GM18499 (cell line): ENCODE results near the gene LRRC10B.

ENCODE experiments used
- ATAC-seq: cut with Tn5 transposase; IDR thresholded peaks from one replicate; pipeline ENCODE4 v1.9.1; 2021; ENCODE audit warnings: moderate number of reproducible peaks; ENCODE audit not compliant: insufficient read depth, unreplicated experiment

The LRRC10B gene

GRCh38 chr11:61507012-61507768 lies 1.4 kb upstream of the LRRC10B start:
- no peak for ATAC-seq

GRCh38 chr11:61509043-61510029 lies 787 bp downstream of the LRRC10B start:
- ATAC-seq = no peak

GRCh38 chr11:61510166-61510919 lies 1.8 kb downstream of the LRRC10B start:
- no peak for ATAC-seq

- ATAC-seq = no peak
These were observed 2.4 kb downstream of the LRRC10B start for GRCh38 chr11:61510974-61511373.

GRCh38 chr11:61511383-61511782 lies 2.8 kb downstream of the LRRC10B start:
- ATAC-seq = no peak

GRCh38 chr11:61512435-61512834 lies 3.9 kb downstream of the LRRC10B start:
- no peak for ATAC-seq

GRCh38 chr11:61513143-61513765 lies 4.7 kb downstream of the LRRC10B start:
- no peak for ATAC-seq

GRCh38 chr11:61514050-61514917 lies 5.7 kb downstream of the LRRC10B start:
- no peak for ATAC-seq

GRCh38 chr11:61515686-61516085 lies 7.1 kb downstream of the LRRC10B start:
- no peak for ATAC-seq

GRCh38 chr11:61516191-61516590 lies 7.6 kb downstream of the LRRC10B start:
- ATAC-seq = no peak

GRCh38 chr11:61516675-61517572 lies 8.4 kb downstream of the LRRC10B start:
- ATAC-seq = no peak

- ATAC-seq = no peak
These were observed 9.7 kb downstream of the LRRC10B start for GRCh38 chr11:61518032-61518795.

GRCh38 chr11:61522881-61523280 lies 14.3 kb downstream of the LRRC10B start:
- no peak for ATAC-seq

GRCh38 chr11:61524446-61524845 lies 15.9 kb downstream of the LRRC10B start:
- no peak for ATAC-seq

- no peak for ATAC-seq
These were observed 16.5 kb downstream of the LRRC10B start for GRCh38 chr11:61524963-61525587.

- no peak for ATAC-seq
These were observed 17.7 kb downstream of the LRRC10B start for GRCh38 chr11:61526229-61526628.
